NCI-H748 (cell line): ENCODE results near the gene MTMR4.
"Not testable (repeated sequence)": the region's sequence is repeated elsewhere in the genome, so short reads cannot be mapped to it uniquely, and the experiment has no call there.

Experiments
- DNase-seq: peaks from one replicate; lab custom pipeline; 2025; ENCODE audit not compliant: unreplicated experiment; lab: John Stamatoyannopoulos, UW

Gene MTMR4

GRCh38 chr17:58527306-58527705 lies 12.9 kb upstream of the MTMR4 start:
- DNase-seq: no peak

GRCh38 chr17:58525239-58525638 lies 10.8 kb upstream of the MTMR4 start:
- DNase-seq: no peak

GRCh38 chr17:58521680-58522079 lies 7.2 kb upstream of the MTMR4 start:
- no peak for DNase-seq

- DNase-seq: peak; percentile 23
These were observed 6.5 kb upstream of the MTMR4 start for GRCh38 chr17:58520843-58521430.

- DNase-seq: peak; percentile 100
These were observed 3.6 kb upstream of the MTMR4 start for GRCh38 chr17:58517928-58518609.

GRCh38 chr17:58517378-58517927 lies 3.0 kb upstream of the MTMR4 start:
- no peak for DNase-seq

GRCh38 chr17:58516644-58517377 lies 2.4 kb upstream of the MTMR4 start:
- no peak for DNase-seq

- no peak for DNase-seq
These were observed 848 bp upstream of the MTMR4 start for GRCh38 chr17:58515286-58515685.

GRCh38 chr17:58514770-58515157 lies 326 bp upstream of the MTMR4 start:
- DNase-seq: no peak

GRCh38 chr17:58513267-58513964 lies 1.0 kb downstream of the MTMR4 start:
- DNase-seq: peak; percentile 47

GRCh38 chr17:58510075-58510474 lies 4.4 kb downstream of the MTMR4 start:
- DNase-seq: no peak

GRCh38 chr17:58508341-58509067 lies 5.9 kb downstream of the MTMR4 start:
- no peak for DNase-seq

GRCh38 chr17:58507123-58507634 lies 7.3 kb downstream of the MTMR4 start:
- no peak for DNase-seq

GRCh38 chr17:58506354-58507080 lies 7.9 kb downstream of the MTMR4 start:
- no peak for DNase-seq

- DNase-seq: no peak
These were observed 9.5 kb downstream of the MTMR4 start for GRCh38 chr17:58504826-58505351.

- DNase-seq: no peak
These were observed 10.6 kb downstream of the MTMR4 start for GRCh38 chr17:58503866-58504265.

GRCh38 chr17:58503134-58503533 lies 11.3 kb downstream of the MTMR4 start:
- not testable (repeated sequence) for DNase-seq

- no peak for DNase-seq
These were observed 13.0 kb downstream of the MTMR4 start for GRCh38 chr17:58501451-58501850.

GRCh38 chr17:58498177-58498828 lies 16.1 kb downstream of the MTMR4 start:
- DNase-seq: no peak
